ENCODE data around the gene NKAP. TPM values are rescaled to one million over a fixed set of nuclear protein-coding genes. Genes with fewer than 3 reads are reported as not detected.
"Not testable (repeated sequence)": the region's sequence is repeated elsewhere in the genome, so short reads cannot be mapped to it uniquely, and the experiment has no call there.

Gene NKAP
- total RNA-seq, 1 experiment from 2014 or later = 6.2 TPM

- H3K4me3 ChIP-seq = no peak overlapping the region
- DNase-seq = no peak
- H3K9me3 ChIP-seq = no peaks in the 10 kb centered on the region
- no peaks in the 10 kb centered on the region for H3K36me3 ChIP-seq
- no peaks in the 10 kb centered on the region for H3K27me3 ChIP-seq
Measured at GRCh38 chrX:119948381-119948780, 4.8 kb upstream of the NKAP start.

GRCh38 chrX:119945481-119945880, 1.9 kb upstream of the NKAP start:
- H3K4me3 ChIP-seq = no peak overlapping the region
- H3K9me3 ChIP-seq = no peaks in the 10 kb centered on the region
- no peaks in the 10 kb centered on the region for H3K27me3 ChIP-seq
- DNase-seq = no peak
- no peaks in the 10 kb centered on the region for H3K36me3 ChIP-seq

GRCh38 chrX:119942831-119943184, 743 bp downstream of the NKAP start:
- H3K4me3 ChIP-seq = peak overlapping the region; percentile 74
- no peak for DNase-seq
- H3K27me3 ChIP-seq = no peaks in the 10 kb centered on the region
- H3K9me3 ChIP-seq = no peaks in the 10 kb centered on the region
- H3K36me3 ChIP-seq = no peaks in the 10 kb centered on the region

GRCh38 chrX:119942173-119942819, 1.3 kb downstream of the NKAP start:
- Histone ChIP-seq H3K36me3 (no peaks in the 10 kb centered on the region), H3K27me3 (no peaks in the 10 kb centered on the region), H3K4me3 (peak overlapping the region; percentile 74), H3K9me3 (no peaks in the 10 kb centered on the region)
- no peak for DNase-seq

- H3K27me3 ChIP-seq = no peaks in the 10 kb centered on the region
- no peak for DNase-seq
Measured at GRCh38 chrX:119941336-119941735, 2.2 kb downstream of the NKAP start.

GRCh38 chrX:119935215-119935874, 8.2 kb downstream of the NKAP start:
- no peaks in the 10 kb centered on the region for H3K36me3 ChIP-seq
- H3K4me3 ChIP-seq = no peak overlapping the region
- DNase-seq = no peak
- no peaks in the 10 kb centered on the region for H3K27me3 ChIP-seq
- H3K9me3 ChIP-seq = no peaks in the 10 kb centered on the region

More at GRCh38 chrX:119941336-119941735, 2.2 kb downstream of the NKAP start:
- no peaks in the 10 kb centered on the region for H3K36me3 ChIP-seq
- H3K9me3 ChIP-seq = no peaks in the 10 kb centered on the region
- H3K4me3 ChIP-seq = no peak overlapping the region

- not testable (repeated sequence) for H3K36me3 ChIP-seq, H3K9me3 ChIP-seq, H3K27me3 ChIP-seq, DNase-seq, H3K4me3 ChIP-seq
Measured at GRCh38 chrX:119922391-119922790, 21.2 kb downstream of the NKAP start.

- DNase-seq = no peak
- Histone ChIP-seq H3K27me3 (no peaks in the 10 kb centered on the region), H3K4me3 (no peak overlapping the region)
Measured at GRCh38 chrX:119919835-119920585, 23.5 kb downstream of the NKAP start.

GRCh38 chrX:119917877-119918276, 25.7 kb downstream of the NKAP start:
- Histone ChIP-seq H3K9me3 (no peaks in the 10 kb centered on the region), H3K4me3 (no peak overlapping the region)

More at GRCh38 chrX:119919835-119920585, 23.5 kb downstream of the NKAP start:
- Histone ChIP-seq H3K36me3 (no peaks in the 10 kb centered on the region), H3K9me3 (no peaks in the 10 kb centered on the region)

GRCh38 chrX:119916310-119916709, 27.2 kb downstream of the NKAP start:
- DNase-seq = no peak
- H3K9me3 ChIP-seq = no peaks in the 10 kb centered on the region
- H3K27me3 ChIP-seq = no peaks in the 10 kb centered on the region
- no peaks in the 10 kb centered on the region for H3K36me3 ChIP-seq
- no peak overlapping the region for H3K4me3 ChIP-seq

More at GRCh38 chrX:119917877-119918276, 25.7 kb downstream of the NKAP start:
- Histone ChIP-seq H3K36me3 (no peaks in the 10 kb centered on the region), H3K27me3 (no peaks in the 10 kb centered on the region)
- no peak for DNase-seq

GRCh38 chrX:119900976-119901375, 42.6 kb downstream of the NKAP start:
- H3K4me3 ChIP-seq = no peak overlapping the region
- H3K27me3 ChIP-seq = no peaks in the 10 kb centered on the region

GRCh38 chrX:119899125-119899524, 44.4 kb downstream of the NKAP start:
- Histone ChIP-seq H3K9me3 (no peaks in the 10 kb centered on the region), H3K4me3 (no peak overlapping the region), H3K36me3 (no peaks in the 10 kb centered on the region), H3K27me3 (no peaks in the 10 kb centered on the region)
- DNase-seq = no peak

More at GRCh38 chrX:119900976-119901375, 42.6 kb downstream of the NKAP start:
- Histone ChIP-seq H3K9me3 (no peaks in the 10 kb centered on the region), H3K36me3 (no peaks in the 10 kb centered on the region)
- no peak for DNase-seq

- DNase-seq = no peak
- no peak within 1 kb of the TSS for H3K4me3 ChIP-seq
- no peaks in the 10 kb centered on the region for H3K9me3 ChIP-seq
- no peaks in the 10 kb centered on the region for H3K36me3 ChIP-seq
- H3K27me3 ChIP-seq = no peaks in the 10 kb centered on the region
Measured at GRCh38 chrX:119895843-119896326, 47.7 kb downstream of the NKAP start, which contains the start of gene AKAP14. Gene AKAP14, plus strand, starts transcription at chrX:119895893. Its CDS starts 7,331 bp downstream, at chrX:119903224.

GRCh38 chrX:119891961-119892692, 51.4 kb downstream of the NKAP start:
- not testable (repeated sequence) for H3K36me3 ChIP-seq, H3K9me3 ChIP-seq, DNase-seq, H3K27me3 ChIP-seq, H3K4me3 ChIP-seq

- not testable (repeated sequence) for H3K9me3 ChIP-seq, DNase-seq, H3K36me3 ChIP-seq, H3K27me3 ChIP-seq, H3K4me3 ChIP-seq
Measured at GRCh38 chrX:119890626-119891025, 52.9 kb downstream of the NKAP start.

- no peak overlapping the region for H3K4me3 ChIP-seq
- no peaks in the 10 kb centered on the region for H3K27me3 ChIP-seq
- DNase-seq = peak; percentile 59
- no peaks in the 10 kb centered on the region for H3K9me3 ChIP-seq
- H3K36me3 ChIP-seq = no peaks in the 10 kb centered on the region
Measured at GRCh38 chrX:119887721-119888425, 55.7 kb downstream of the NKAP start.
